ENCODE data around the gene STAT2.
"Not testable (repeated sequence)": the region's sequence is repeated elsewhere in the genome, so short reads cannot be mapped to it uniquely, and the experiment has no call there.

Gene STAT2

DNA sequence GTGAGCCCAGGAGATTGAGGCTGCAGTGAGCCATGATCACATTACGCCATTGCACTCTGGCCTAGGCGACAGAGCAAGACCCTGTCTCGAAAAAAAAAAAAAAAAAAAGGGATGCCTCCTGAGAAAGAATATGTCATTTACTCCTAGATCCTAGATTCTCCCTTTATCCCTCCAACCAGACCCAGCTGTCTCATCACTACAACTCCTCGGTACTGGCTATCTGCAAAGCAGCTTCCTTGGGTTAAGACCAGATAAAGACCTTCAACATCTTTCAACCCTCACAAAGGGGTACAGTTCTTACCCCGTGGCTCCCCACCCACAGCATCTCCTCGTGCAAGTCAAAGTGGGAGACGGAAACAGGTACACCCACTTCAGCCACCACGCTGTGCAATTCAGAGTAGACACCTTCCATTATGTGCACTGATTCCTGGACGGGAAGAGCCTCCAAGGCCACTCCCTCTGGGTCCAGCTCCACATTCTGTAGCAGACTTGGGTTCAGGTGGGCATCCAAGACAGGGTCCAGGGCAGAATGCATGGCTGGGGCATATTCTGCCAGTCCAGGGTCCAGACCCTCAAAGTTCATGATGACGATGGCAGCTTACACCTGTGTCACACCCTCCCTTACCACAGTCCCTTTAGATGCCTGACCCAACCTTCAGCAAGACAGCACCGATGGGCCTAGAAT, 27.3 kb downstream of the STAT2 start:
- DNase-seq: no peak

DNA sequence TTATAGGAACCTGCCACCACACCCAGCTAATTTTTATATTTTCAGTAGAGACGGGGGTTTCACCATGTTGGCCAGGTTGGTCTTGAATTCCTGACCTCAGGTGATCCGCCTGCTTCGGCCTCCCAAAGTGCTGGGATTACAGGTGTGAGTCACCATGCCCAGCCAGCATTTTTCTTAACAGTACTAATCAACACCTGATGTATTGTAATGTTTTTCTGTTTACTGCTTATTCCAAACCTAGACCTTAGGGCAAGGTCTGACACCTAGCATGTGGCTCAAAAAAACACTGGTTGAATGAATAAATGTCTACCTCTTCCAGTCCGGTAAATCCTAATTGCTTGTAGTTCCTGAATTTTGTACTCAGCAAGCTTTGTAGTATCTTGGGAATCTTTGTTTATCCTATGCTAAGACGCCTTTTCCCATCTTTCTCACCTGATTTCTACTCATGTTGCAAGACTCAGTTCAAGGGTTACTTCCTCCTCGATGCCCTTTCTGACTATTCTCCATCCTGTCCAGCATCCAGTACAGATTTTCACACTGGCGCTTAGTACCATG, 28.9 kb downstream of the STAT2 start:
- DNase-seq: no peak

DNA sequence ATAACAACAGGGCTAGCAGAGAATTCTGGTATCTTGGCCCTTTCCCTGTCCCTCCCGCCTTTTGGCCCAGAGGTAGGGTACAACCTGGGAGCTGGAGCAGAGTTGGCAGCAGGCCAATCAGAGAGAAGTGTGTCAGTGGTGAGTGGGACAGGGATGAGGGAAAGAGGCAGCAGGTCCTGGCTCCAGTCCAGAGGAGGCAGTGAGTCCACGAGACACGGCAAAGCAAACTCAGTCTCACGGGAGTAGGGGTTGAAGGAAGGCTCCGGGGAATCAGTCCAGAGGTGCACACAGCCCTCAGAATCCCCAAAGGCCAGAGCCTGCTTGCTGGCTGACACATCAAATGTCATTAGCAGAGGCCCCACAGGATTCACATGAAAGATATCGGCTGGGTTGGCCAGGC, 33.4 kb downstream of the STAT2 start:
- peak in 1 of 56 donors; percentile 14 for DNase-seq

DNA sequence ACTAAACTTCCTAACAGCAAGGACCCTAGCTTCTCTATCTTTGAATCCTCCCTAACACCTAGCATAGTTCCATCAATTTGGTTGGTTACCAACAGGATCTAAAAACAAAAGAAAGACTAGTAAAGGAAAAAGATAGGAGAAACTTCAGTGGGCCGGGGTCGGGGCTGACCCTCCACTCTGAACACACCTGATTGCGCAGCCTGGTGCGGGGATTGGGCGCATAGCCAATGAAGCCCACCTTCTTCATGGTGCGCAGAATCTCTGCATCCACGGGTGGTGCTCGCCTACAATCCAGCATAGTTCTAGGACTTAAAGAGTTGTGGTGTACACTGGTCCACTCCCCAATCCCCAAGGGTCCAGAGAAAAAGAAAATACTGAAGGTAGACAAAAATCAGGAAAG, 33.8 kb downstream of the STAT2 start:
- no peak for DNase-seq

DNA sequence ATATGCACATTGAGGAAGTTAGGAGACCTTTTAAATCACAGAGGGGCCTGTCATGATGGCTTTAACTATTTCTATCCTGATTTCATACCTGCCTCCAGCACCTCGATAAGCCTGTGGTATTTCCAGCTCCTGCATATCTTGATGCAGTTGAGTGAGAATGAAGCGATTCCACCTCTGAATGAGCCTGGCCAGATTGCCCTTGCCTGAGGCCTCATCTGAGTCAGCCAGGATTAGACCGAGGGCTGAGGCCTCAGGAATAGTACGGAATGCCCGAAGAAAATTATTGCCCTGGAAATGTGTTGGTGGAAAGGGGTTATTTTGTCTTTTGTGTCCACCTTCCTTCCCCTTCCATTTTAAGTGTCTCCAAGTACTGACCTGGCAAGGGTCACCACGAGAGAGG, 35.7 kb downstream of the STAT2 start:
- no peak for DNase-seq

DNA sequence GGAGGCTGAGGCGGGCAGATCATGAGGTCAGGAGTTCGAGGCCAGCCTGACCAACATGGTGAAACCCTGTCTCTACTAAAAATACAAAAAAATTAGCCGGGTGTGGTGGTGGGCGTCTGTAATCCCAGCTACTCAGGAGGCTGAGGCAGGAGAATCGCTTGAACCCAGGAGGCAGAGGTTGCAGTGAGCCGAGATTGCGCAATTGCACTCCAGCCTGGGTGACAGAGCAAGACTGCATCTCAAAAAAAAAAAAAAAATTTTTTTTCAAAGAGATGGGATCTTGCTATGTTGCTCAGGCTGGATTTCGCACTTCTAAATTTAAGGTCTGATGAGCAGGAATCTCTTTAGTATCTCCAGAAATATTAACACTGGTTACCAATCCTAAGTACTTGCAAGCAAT, 38.3 kb downstream of the STAT2 start:
- DNase-seq: not testable (repeated sequence)

DNA sequence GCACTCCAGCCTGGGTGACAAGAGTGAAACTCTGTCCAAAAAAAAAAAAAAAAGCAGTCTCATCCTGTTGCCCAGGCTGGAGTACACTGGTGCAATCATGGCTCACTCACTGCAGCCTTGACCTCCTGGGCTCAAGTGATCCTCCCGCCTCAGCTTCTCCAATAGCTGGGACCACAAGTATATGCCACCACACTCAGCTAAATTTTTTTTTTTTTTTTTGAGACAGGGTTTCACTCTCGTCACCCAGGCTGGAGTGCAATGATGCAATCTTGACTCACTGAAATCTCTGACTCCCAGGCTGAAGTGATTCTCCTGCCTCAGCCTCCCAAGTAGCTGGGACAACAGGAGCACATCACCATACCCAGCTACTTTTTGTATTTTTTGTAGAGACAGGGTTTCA, 38.9 kb downstream of the STAT2 start:
- DNase-seq: no peak

DNA sequence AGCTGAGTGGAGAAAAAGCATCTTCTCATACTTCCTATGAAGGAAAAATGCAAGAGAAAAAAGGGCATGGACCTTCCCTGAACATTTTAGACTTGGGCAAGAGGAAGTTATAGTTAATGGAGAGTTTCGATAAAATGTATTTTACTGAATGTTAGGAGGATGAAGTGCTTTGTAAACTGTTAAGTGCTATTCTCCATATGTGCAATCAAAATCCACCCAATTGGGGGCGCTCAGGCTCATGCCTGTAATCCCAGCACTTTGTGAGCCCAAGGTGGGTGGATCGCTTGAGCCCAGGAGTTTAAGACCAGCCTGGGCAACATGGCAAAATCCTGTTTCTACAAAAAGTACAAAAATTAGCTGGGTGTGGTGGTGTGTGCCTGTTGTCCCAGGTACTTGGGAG, 42.2 kb downstream of the STAT2 start:
- no peak for DNase-seq

DNA sequence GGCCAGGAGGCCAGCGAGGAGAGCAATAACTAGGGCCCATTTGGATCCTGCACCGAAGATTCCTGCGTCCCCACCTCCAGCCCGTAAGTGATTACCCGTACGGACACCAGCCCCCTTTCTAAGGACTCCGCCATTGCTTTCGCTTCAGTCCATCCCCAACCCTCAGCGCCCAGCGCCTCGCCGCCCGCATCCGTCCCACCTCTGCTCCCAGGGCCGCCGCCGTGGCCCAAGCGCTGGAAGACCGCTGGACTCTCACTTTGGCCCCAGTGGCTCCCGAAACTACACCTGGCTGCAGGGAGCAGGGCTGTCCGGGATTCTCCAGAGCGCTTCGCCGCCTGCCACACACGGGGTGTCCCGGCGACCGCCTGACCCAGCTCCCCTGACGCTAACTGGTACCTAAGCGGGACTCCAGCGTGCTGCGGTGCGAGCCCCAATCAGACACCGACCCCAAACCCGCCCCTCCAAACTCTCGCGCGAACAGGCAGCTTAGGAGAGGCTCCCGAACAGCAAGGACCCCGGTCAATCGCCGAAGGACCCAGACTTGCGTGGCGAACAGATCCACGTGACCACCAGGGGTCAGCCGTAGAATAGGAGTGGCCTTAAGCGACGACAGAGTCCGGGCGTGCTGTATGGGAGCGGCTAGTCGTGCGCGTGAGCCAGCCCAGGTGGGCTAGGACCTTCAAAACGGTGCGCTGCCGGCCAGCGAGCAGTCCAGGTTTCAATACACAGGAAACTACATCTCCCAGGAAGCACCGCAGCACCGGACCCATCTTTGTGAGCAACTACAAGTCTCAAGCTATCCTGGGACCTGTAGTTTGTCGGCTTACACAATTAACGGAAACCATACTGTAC, 44.1 kb downstream of the STAT2 start, which contains the start of gene CNPY2:
TSS of gene CNPY2 (minus strand) at position 367 of the 852 bp plus-strand sequence. CDS start 771 bp downstream, outside the sequence.
- peak; percentile 53 to 98 (median 91) for DNase-seq

DNA sequence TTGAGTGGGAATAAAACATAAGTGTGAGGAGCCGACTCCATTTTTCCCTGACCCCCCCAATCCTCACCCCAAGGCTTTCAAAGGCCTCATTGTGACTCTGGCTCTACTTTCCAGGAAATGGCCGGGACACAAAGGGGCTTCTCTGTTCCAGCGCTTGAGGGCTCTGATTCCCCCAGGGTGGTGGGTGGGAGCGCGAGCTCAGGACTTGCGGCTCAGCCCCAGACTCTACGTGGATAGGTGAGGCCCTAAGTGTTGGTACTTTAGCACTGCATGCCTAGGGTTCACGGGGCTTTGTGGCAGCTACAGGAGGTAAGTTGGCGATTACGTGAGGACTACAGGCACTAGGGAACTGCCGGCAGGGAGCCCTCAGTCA, 44.7 kb downstream of the STAT2 start:
- DNase-seq: peak in 44 of 56 donors; percentile 11 to 70 (median 51)

DNA sequence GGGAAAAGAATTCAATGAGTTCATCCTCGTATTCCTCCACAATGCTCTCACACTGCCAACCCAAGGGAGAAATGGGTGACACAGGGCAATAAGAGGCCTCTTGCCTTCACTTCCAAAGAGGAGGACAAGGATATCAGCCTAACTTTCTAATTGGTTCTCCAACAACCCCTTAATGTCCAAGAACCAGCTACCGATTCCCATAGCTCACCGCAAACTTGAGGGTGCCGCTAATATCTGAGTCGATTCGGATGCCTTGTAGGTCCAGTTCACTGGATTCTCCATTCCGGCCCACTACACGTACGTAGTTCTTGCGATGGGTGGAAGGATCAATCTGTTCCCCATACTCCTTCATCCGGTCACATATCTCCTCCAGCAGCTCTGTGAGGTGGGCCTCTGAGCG, 48.9 kb downstream of the STAT2 start:
- DNase-seq: no peak

DNA sequence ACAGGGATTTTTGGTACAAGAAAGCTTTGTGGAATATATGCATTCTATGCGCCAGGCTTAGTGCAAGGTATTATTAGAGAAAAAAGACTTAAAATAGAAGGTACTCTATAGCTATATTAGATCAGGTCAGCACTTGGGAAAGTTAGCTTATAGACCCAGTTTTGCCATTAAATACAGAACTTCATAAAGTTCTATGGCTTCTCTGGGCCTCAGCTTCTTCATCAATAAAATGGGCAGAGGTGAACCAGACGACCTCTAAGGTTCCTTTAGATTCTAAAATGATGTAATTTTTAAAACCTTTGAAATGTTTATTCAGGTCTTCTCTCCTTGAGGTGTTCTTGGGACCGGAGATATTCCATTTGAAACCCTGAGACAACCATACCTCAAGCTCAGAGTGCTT, 51.2 kb downstream of the STAT2 start:
- DNase-seq: no peak

DNA sequence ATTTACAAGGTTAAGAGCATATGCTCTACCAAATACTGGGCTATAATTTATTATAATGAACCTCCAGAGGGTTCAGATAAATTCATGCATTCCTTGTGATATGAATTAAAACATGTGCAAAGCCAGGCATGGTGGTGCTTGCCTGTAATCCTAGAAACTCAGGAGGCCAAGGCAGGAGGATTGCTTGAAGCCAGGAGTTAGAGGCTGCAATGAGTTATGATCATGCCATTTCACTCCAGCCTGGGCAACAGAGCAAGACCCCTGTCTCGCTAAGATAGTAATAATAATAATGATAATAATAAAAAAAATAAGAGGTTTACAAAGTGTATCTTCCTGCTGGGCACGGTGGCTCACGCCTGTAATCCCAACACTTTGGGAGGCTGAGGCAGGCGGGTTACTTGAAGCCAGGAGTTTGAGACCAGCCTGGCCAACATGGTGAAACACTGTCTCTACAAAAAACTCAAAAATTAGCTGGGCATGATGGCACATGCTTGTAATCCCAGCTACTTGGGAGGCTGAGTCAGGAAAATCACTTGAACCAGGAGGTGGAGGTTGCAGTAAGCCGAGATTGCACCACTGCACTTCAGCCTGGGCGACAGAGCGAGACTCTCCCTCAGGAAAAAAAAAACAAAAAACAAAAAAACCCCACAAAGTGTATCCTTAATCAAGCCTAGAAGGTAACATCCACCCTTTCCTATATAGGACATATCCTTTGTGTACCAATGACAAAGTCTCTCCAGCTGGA, 52.5 kb downstream of the STAT2 start:
- no peak for DNase-seq

DNA sequence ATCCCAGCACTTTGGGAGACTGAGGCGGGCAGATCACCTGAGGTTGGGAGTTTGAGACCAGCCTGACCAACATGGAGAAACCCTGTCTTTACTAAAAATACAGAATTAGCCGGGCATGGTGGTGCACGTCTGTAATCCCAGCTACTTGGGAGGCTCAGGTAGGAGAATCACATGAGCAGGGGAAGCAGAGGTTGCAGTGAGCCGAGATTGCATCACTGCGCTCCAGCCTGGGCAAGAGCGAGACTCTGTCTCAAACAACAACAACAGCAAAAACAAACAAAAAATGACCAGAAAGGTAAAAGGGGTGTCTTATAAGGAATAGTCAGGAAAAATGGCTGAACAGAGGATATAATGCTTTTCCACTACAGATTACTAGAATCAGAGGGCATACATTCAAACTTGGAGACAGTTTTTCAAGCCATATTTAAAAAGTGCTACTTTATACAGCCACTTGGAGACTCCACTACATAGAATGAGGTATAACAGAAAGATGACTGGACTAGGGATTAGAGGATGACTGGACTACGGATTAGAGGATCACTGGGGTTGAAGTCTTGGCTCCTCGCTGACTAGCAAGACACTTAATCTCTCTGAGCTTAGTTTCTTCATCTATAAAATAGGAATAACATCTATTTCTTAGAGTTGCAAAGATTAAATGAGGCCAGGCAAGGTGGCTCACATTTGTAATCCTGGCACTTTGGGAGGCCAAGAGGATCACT, 54.9 kb downstream of the STAT2 start:
- DNase-seq: no peak

DNA sequence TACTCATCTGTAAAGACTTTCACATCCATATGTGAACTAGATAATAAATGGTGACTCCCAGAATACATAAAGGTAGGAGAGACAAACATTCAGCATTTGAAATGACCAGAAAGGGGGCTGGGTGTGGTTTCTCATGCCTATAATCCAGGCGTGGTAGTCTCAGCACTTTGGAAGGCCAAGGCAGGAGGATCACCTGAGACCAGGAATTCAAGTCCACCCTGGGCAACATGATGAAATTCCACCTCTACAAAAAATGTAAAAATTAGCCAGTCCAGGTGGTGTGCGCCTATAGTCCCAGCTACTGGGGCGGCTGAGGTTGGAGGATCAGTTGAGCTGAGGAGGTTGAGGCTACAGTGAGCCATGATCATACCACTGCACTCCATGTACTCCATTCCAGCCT, 55.6 kb downstream of the STAT2 start:
- no peak for DNase-seq

DNA sequence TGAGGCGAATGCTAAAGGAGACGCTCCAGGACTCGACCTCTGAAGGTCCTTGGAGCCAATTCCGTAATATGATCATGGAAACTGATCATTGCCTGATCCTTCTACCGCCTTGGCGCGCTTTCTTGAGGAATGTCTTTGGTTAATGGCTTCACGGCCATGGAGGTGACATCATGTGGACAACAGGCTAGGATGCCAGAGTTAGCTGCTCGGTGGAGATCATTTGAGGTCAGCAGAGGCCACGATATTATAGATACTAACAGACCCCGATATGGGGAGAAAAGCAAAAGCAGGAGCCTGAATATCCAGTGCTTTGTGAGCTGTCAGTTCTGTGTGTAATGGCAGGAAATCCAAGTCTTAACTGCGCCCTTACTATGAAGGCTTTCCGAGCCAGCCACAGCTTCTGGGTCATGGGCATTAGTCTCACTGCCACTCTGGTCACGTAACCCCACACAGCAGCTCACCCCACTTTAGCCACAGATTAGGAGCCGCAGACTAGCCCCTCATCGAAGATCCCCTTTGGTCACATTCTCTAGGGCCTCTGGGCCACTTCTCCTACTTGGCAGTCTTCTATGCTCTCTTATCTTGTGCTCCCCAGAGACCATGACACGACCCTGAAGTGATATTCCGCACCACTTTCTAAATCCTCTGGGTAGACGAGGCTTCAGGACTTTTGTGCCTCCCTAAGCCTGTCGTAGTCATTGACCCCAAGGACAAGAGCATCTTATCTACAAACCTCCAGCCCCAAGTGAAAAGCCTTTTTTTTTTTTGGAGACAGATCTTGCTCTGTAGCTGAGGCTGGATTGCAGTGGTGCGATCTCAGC, 59.1 kb downstream of the STAT2 start:
- peak in 5 of 56 donors; percentile 14 to 73 (median 34) for DNase-seq

DNA sequence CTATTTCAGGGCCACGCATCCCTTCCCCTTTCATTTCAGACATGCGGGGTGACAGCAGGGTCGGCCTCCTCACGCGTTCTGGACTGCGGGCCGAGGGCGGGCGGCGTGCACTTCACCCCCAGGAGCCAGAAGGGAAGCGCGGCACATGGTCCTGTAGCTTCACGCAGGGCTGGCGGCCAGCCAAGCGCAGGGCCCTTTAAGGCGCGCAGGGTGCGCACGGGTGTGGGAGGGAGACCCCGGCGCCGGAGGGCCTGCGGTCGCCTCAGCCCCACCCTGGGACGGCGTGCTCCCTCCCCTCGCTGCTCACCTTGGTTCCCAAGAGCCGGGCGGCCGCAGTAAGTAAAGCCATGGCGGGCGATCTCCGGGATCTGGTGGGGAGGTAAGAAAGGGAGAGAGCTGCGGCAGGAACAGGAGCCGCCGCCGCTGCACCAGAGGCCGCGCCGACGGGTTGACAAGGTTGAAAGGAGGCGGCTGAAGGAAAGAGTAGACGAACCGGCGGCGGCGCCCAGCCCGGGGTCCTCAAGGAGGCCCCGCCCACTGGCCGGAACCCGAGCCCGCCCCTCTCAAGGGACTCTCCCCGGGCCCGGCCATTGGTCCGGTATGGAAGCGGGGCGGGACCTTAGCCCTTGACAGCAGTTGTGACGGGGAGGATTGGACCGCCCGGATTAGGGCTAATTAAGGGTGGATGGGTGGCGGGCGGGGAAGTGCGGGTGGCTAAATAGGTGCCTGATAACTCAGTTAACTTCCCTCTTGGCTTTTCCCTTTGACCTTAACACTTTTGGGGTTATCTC, 59.9 kb downstream of the STAT2 start, which contains the start of gene CS:
TSS of gene CS (minus strand) at position 478 of the 791 bp plus-strand sequence. CDS start at position 349, 129 bp downstream.
- peak; percentile 42 to 99 (median 96) for DNase-seq

DNA sequence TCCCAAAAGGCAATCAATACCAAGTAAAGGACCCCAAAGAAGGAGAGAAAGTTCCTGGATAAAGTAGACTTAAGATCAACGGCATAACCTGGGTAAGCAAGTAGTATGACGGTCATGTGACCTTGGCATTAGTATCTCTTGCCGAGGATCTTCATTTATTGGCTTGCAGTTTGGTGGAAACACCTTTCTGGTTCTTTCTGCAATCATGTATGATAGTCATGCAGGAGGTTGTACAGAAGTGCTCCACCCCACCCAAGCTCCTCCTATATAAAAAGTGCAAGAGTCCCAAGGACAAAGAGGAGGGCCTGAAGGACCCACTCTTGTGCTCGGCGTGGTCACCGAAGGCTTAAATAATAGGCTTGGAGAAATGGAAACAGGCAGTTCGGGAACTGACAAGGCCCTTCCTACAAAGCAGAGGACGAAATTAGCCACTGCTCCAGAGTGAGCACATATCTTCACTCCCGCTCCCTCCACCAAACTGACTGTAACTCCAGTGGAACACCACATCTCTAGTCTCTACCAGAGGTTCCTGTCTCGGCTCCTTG, 60.5 kb downstream of the STAT2 start:
- peak in 1 of 56 donors; percentile 18 for DNase-seq

DNA sequence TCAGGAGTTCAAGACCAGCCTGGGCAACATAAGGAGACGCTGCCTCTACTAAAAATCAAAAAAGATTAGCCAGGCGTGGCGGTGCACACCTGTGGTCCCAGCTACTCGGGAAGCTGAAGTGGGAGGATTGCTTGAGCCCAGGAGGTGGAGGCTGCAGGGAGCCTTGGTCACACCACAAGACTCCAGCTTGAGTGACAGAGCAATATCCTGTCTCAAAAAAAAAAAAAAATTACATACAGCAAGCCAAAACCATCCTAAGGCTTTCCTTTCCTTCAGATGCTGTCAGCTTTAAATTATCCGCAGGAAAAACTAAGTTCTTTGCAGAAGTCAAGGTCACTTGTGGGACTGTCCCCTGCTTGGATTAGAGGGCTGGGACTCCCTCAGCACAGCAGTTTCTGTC, 61.1 kb downstream of the STAT2 start:
- no peak for DNase-seq

Measured in amygdala (tissue), 56 donors.